GM21619 (cell line): ENCODE results near the gene ELAPOR1.

Experiments used
- ATAC-seq: cut with Tn5 transposase; IDR thresholded peaks from one replicate; pipeline ENCODE4 v1.9.1; 2021; ENCODE audit not compliant: unreplicated experiment

ELAPOR1 gene

GRCh38 chr1:109113590-109114341, at the start of gene ELAPOR1:
TSS of gene ELAPOR1 (plus strand) at chr1:109114115. CDS start at chr1:109114184, 69 bp downstream.
- ATAC-seq: peak; percentile 64

- no peak for ATAC-seq
These were observed 48.8 kb upstream of the ELAPOR1 start for GRCh38 chr1:109065137-109065536.

- no peak for ATAC-seq
These were observed 46.0 kb upstream of the ELAPOR1 start for GRCh38 chr1:109067883-109068282.

- no peak for ATAC-seq
These were observed 44.6 kb upstream of the ELAPOR1 start for GRCh38 chr1:109069294-109069693.

- peak; percentile 99 for ATAC-seq
These were observed 38.1 kb upstream of the ELAPOR1 start, which contains the start of gene TAF13 for GRCh38 chr1:109075531-109076490. TSS of gene TAF13 (minus strand) at chr1:109076003. CDS start at chr1:109075947, 56 bp downstream.

- ATAC-seq: no peak
These were observed 35.6 kb upstream of the ELAPOR1 start for GRCh38 chr1:109078317-109078716.

- ATAC-seq: no peak
These were observed 34.7 kb upstream of the ELAPOR1 start for GRCh38 chr1:109079240-109079622.

GRCh38 chr1:109080441-109081082, 33.4 kb upstream of the ELAPOR1 start:
- ATAC-seq: no peak

GRCh38 chr1:109083501-109083900, 30.4 kb upstream of the ELAPOR1 start:
- no peak for ATAC-seq

GRCh38 chr1:109083923-109084322, 30.0 kb upstream of the ELAPOR1 start:
- no peak for ATAC-seq

GRCh38 chr1:109084563-109085517, 29.1 kb upstream of the ELAPOR1 start:
- no peak for ATAC-seq

GRCh38 chr1:109089242-109090015, 24.5 kb upstream of the ELAPOR1 start:
- ATAC-seq: no peak

GRCh38 chr1:109090196-109091077, 23.5 kb upstream of the ELAPOR1 start, which contains the start of gene TMEM167B:
TSS of gene TMEM167B (plus strand) at chr1:109090764. CDS start at chr1:109090873, 109 bp downstream.
- peak; percentile 91 for ATAC-seq

GRCh38 chr1:109091078-109091838, 22.7 kb upstream of the ELAPOR1 start:
- peak; percentile 47 for ATAC-seq

GRCh38 chr1:109091839-109092193, 22.1 kb upstream of the ELAPOR1 start:
- ATAC-seq: no peak

- no peak for ATAC-seq
These were observed 19.5 kb upstream of the ELAPOR1 start for GRCh38 chr1:109094377-109094803.

- no peak for ATAC-seq
These were observed 19.0 kb upstream of the ELAPOR1 start for GRCh38 chr1:109094871-109095270.

GRCh38 chr1:109095631-109096030, 18.3 kb upstream of the ELAPOR1 start:
- ATAC-seq: no peak
